ENCODE results near the gene MTX3.

MTX3 gene

DNA sequence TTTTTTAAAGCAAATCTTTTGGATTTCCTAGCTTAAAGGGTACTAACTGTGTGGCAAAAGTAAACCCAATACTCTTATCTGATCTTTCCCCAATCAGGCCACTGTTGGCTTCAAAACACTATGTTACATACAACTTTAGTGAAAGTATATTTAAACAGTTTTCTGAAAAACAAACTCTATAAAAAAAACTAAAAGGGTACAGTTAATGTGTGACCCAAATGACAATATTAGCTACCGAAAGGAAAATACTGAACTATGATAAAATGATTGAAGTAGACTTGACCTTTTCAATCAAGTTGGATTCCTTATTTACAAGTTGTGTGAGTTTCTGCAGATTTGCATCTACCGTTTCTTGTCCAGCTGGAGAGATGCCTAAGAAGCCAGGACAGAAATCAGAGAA is 5.8 kb downstream of the MTX3 start:
- no peak overlapping the region for H3K4me3 ChIP-seq (ENCODE audit: low read depth, low read length)
- no peak for DNase-seq (ENCODE audit: low read depth)
- TF ChIP-seq, protein P1, sequence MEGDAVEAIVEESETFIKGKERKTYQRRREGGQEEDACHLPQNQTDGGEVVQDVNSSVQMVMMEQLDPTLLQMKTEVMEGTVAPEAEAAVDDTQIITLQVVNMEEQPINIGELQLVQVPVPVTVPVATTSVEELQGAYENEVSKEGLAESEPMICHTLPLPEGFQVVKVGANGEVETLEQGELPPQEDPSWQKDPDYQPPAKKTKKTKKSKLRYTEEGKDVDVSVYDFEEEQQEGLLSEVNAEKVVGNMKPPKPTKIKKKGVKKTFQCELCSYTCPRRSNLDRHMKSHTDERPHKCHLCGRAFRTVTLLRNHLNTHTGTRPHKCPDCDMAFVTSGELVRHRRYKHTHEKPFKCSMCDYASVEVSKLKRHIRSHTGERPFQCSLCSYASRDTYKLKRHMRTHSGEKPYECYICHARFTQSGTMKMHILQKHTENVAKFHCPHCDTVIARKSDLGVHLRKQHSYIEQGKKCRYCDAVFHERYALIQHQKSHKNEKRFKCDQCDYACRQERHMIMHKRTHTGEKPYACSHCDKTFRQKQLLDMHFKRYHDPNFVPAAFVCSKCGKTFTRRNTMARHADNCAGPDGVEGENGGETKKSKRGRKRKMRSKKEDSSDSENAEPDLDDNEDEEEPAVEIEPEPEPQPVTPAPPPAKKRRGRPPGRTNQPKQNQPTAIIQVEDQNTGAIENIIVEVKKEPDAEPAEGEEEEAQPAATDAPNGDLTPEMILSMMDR (IDR thresholded peaks at IDR 0.05; ENCODE audit: control insufficient read depth, extremely low read depth, insufficient read depth) = no peak

DNA sequence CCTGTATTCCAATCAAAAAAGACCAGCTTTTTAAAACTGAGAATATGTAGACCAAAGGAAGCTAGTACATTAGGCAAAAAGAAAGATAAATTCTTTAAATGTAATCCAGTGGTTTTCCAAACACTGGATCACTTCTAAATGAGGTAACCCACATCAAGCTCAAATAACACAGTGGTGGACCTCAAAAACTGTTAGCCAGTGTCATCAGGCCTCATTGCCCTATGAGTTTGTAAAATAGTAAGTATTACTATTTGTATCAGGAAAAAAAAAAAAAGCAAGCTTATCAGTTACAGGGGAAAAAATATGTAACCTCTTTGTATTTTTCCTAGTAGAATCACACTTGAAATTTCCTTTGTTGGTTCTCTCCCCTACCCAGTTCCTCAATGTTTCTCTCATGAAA is 6.7 kb downstream of the MTX3 start:
- no peak overlapping the region for H3K4me3 ChIP-seq (ENCODE audit: low read depth, low read length)
- DNase-seq (ENCODE audit: low read depth) = no peak
- TF ChIP-seq, protein P1 (IDR thresholded peaks at IDR 0.05; ENCODE audit: control insufficient read depth, extremely low read depth, insufficient read depth) = no peak

DNA sequence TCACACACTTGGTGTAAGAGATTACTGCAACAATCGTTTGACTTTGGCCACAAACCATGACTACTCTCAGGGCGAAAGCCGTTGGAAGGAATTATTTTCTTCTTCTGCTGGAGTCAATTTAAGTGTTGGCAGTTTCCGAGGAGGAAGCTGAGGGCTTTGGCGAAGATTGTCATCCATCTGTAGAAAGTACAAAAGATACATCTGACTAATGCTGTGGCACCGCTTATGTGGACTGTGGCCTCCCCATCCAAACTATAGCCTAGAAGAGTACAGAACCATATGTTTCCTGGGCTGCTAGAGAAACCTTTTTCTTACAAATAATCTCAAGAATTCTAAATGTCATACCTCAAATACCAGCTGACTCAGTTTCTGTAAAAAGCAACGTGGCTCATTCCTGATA is 7.4 kb downstream of the MTX3 start:
- no peak for DNase-seq (ENCODE audit: low read depth)
- H3K4me3 ChIP-seq (ENCODE audit: low read depth, low read length) = no peak overlapping the region
- TF ChIP-seq, protein P1 (IDR thresholded peaks at IDR 0.05; ENCODE audit: control insufficient read depth, extremely low read depth, insufficient read depth) = no peak

DNA sequence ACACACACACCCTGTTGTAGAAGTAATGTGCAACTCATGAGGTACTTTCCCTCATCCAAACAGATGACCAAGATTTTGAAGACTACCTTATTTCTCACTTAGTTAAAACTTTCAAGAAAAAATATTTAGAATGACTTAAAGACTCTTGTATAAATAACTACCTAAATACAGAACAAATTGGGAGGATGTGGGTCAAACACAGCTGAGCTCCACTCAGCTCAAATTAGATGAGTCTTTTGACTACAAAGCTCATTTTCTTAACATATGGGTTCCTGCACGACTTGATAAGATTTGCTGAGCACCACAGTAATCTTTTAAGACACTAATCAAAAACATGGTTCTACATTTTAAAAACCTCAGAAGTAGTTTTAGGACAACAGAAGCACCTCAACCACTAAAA is 8.9 kb downstream of the MTX3 start:
- no peak overlapping the region for H3K4me3 ChIP-seq (ENCODE audit: low read depth, low read length)
- TF ChIP-seq, protein P1 (IDR thresholded peaks at IDR 0.05; ENCODE audit: control insufficient read depth, extremely low read depth, insufficient read depth) = no peak
- DNase-seq (ENCODE audit: low read depth) = no peak

DNA sequence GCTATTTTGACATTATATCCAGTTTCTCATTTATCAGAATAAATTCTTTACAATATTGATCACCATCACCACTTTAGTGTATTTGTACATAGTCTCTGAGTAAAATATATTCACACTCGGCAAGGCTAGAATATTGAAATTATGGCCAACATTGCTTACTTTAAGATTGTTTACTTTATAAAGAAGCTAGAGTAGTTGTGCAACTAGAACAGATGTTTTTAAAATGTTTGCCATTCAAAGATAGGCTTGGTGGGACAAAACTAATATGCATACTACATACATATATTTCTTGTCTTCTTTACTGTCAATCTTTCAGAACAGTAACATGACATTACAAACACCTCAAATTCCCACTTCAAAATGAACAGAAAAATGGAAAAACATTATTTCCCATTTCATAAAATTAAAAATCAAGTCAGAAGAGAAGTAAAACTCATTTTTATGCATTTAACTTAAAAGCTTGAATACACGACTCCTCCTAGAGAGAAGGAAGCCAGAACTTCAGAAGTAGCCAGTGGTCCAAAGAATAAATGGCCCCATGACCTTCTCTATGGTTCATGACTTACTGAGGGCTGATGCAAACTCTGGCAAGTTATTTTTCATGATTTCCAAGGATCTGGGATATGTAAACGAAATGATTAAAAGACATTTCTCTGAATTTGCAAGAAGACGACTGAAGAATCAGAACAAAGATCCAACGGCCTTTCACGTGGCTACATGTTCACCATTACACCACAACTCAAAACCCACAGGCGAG is 14.1 kb downstream of the MTX3 start:
- H3K4me3 ChIP-seq (ENCODE audit: low read depth, low read length) = no peak overlapping the region
- TF ChIP-seq, protein P1 (IDR thresholded peaks at IDR 0.05; ENCODE audit: control insufficient read depth, extremely low read depth, insufficient read depth) = no peak
- DNase-seq (ENCODE audit: low read depth) = no peak

DNA sequence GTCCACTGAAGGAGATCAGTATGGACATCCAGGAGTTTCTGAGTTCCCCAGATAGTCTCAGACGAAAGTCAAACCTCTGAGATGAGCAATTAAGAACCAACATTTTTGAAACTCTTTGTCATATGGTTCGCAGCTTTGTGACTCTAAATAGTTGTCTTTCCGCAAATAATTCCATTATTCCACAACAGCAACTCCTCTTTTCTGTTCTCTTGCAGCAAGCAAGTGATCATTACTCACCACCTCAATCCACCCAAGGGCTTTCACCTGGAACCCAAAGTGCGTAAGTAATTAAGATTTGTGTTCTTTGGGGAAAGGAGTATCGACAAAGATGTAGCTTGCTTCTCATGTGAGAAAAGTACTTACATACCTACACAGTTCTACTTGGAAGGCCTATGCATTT is 15.6 kb downstream of the MTX3 start:
- DNase-seq (ENCODE audit: low read depth) = no peak
- no peak overlapping the region for H3K4me3 ChIP-seq (ENCODE audit: low read depth, low read length)
- TF ChIP-seq, protein P1 (IDR thresholded peaks at IDR 0.05; ENCODE audit: control insufficient read depth, extremely low read depth, insufficient read depth) = no peak

DNA sequence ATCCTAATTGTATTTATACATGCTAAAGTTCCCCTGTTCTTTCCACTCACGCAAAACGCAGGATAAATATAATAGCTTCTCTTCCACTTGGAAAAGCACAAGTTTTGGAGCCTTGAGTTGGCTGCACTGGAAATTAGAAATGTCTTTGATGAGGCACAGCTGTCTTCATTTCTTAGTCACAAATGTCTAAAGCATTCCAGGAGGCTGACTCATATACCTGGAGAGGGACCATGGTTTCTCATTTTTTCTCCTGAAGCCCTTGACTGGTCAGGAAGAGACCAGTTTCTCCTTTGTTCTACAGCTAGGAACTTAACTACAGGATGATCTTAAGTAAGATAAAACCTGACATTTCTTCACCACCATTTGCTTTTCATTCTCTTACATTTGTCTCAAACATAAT is 16.2 kb downstream of the MTX3 start:
- DNase-seq (ENCODE audit: low read depth) = no peak
- TF ChIP-seq, protein P1 (IDR thresholded peaks at IDR 0.05; ENCODE audit: control insufficient read depth, extremely low read depth, insufficient read depth) = no peak

More for the DNA sequence above, 16.2 kb downstream of the MTX3 start:
- no peak overlapping the region for H3K4me3 ChIP-seq (ENCODE audit: low read depth, low read length)
